Liver (tissue), 9 donors: ENCODE data around the gene SERPIND1. TPM values are rescaled to one million over a fixed set of nuclear protein-coding genes. Genes with fewer than 3 reads are reported as not detected.

Experiments
- DNase-seq: peaks from one replicate; pipeline ENCODE4 v3.0.0-alpha.2; 2017; ENCODE audit warnings: low spot score
- H3K27ac ChIP-seq, 2 donors: one replicate each; pipeline ENCODE4 v1.7.0; 2013; ENCODE audit warnings: inconsistent platforms in 2 of 2, low read length in 2 of 2, control low read depth in 1 of 2, low read depth in 1 of 2, mild to moderate bottlenecking in 1 of 2
- H3K27me3 ChIP-seq, 4 donors: one replicate each; pipeline versions ENCODE4 v1.6.1 to v1.7.0; 2013; ENCODE audit warnings: low read length in 3 of 4, inconsistent platforms in 1 of 4, mild to moderate bottlenecking in 1 of 4, moderate library complexity in 1 of 4; ENCODE audit not compliant: control insufficient read depth in 4 of 4, insufficient read depth in 4 of 4
- H3K36me3 ChIP-seq, 4 donors: one replicate each; pipeline versions ENCODE4 v1.6.1 to v1.7.0; 2013; ENCODE audit warnings: low read length in 3 of 4, mild to moderate bottlenecking in 3 of 4, low read depth in 1 of 4, moderate library complexity in 1 of 4; ENCODE audit not compliant: control insufficient read depth in 4 of 4, insufficient read depth in 3 of 4
- H3K4me1 ChIP-seq, 4 donors: one replicate each; pipeline versions ENCODE4 v1.6.1 to v1.7.0; 2013; ENCODE audit warnings: low read length in 3 of 4, mild to moderate bottlenecking in 3 of 4, moderate library complexity in 1 of 4; ENCODE audit not compliant: control insufficient read depth in 4 of 4, insufficient read depth in 4 of 4
- H3K4me3 ChIP-seq, 3 donors: one replicate each; pipeline versions ENCODE4 v1.6.1 to v1.7.0; 2013; ENCODE audit warnings: low read length in 3 of 3, control low read depth in 1 of 3, low read depth in 1 of 3, mild to moderate bottlenecking in 1 of 3
- H3K9ac ChIP-seq, 2 donors: one replicate each; pipeline ENCODE4 v1.7.0; 2013; ENCODE audit warnings: low read length in 2 of 2, mild to moderate bottlenecking in 2 of 2, moderate library complexity in 2 of 2, control low read depth in 1 of 2, low read depth in 1 of 2
- H3K9me3 ChIP-seq, 4 donors: one replicate each; pipeline versions ENCODE4 v1.6.1 to v1.7.0; 2013; ENCODE audit warnings: low read length in 3 of 4; ENCODE audit not compliant: control insufficient read depth in 4 of 4
- ATF3 ChIP-seq: IDR thresholded peaks from 2 replicates; pipeline ENCODE4 v1.6.1; 2016; ENCODE audit warnings: antibody characterized with exemption
- CTCF ChIP-seq: fragments of 150-350 bp; IDR thresholded peaks from 2 replicates; pipeline ENCODE4 v1.5.1; 2017; ENCODE audit warnings: improper control_type of control experiment, low read depth, low read length; ENCODE audit not compliant: missing input control
- EGR1 ChIP-seq, 2 donors: IDR thresholded peaks; 2 replicates each; pipeline ENCODE4 v1.6.1; 2016 to 2018; ENCODE audit warnings: antibody characterized with exemption in 2 of 2, low read depth in 2 of 2
- FOXA2 ChIP-seq: IDR thresholded peaks from 2 replicates; pipeline ENCODE4 v1.6.1; 2016; ENCODE audit warnings: antibody characterized with exemption
- GABPA ChIP-seq, 2 donors: IDR thresholded peaks in 1 of 2; conservative IDR thresholded peaks in 1 of 2; 2 replicates each; pipeline ENCODE4 v1.6.1; 2016; ENCODE audit warnings: antibody characterized with exemption in 2 of 2, mild to moderate bottlenecking in 1 of 2, moderate library complexity in 1 of 2
- HNF4A ChIP-seq, 2 donors: conservative IDR thresholded peaks; 2 replicates each; pipeline ENCODE4 v1.6.1; 2016; ENCODE audit warnings: antibody characterized with exemption in 2 of 2, mild to moderate bottlenecking in 2 of 2
- JUND ChIP-seq, 2 donors: IDR thresholded peaks; 2 replicates each; pipeline ENCODE4 v1.6.1; 2016; ENCODE audit warnings: antibody characterized with exemption in 2 of 2
- NR2F2 ChIP-seq: IDR thresholded peaks from 2 replicates; pipeline ENCODE4 v1.6.1; 2016; ENCODE audit warnings: antibody characterized with exemption
- RAD21 ChIP-seq, 2 donors: IDR thresholded peaks; 2 replicates each; pipeline ENCODE4 v1.6.1; 2016; ENCODE audit warnings: antibody characterized with exemption in 2 of 2, mild to moderate bottlenecking in 2 of 2
- REST ChIP-seq: IDR thresholded peaks from 2 replicates; pipeline ENCODE4 v1.6.1; 2016; ENCODE audit warnings: antibody characterized with exemption, mild to moderate bottlenecking
- RXRA ChIP-seq, 2 donors: IDR thresholded peaks; 2 replicates each; pipeline ENCODE4 v1.6.1; 2017 to 2018; ENCODE audit warnings: antibody characterized with exemption in 2 of 2, mild to moderate bottlenecking in 1 of 2
- SP1 ChIP-seq: IDR thresholded peaks from 2 replicates; pipeline ENCODE4 v1.6.1; 2018; ENCODE audit warnings: antibody characterized with exemption, mild to moderate bottlenecking
- TAF1 ChIP-seq: conservative IDR thresholded peaks from 2 replicates; pipeline ENCODE4 v1.6.1; 2016; ENCODE audit warnings: antibody characterized with exemption, mild to moderate bottlenecking
- YY1 ChIP-seq: IDR thresholded peaks from 2 replicates; pipeline ENCODE4 v1.6.1; 2016; ENCODE audit warnings: antibody characterized with exemption, mild to moderate bottlenecking
- ZBTB33 ChIP-seq: IDR thresholded peaks from 2 replicates; pipeline ENCODE4 v1.6.1; 2016; ENCODE audit warnings: antibody characterized with exemption
- WGBS: extraction: QIAGEN DNeasy Blood & Tissue Kit; methylation state at CpG from one replicate; pipeline ENCODE4 v1.1.7; 2013; 5-methylcytosine and 5-hydroxymethylcytosine counted together
- polyA plus RNA-seq, 2 donors: library from polyadenylated mRNA; stranded (reverse) in 1 of 2; unstranded in 1 of 2; fragments of 200-250 nt in 1 of 2; fragments of >200 nt in 1 of 2; fragmentation: Nextera tagmentation in 1 of 2; extraction: Ambion mirVana in 1 of 2; gene quantifications; one replicate each; pipeline versions ENCODE4 v1.2.1 to v1.2.3, GENCODE V29; 2013 to 2015
- total RNA-seq, 2 donors: library from RNA; depleted of rRNA; stranded (reverse); fragments of >200 nt; gene quantifications; one replicate each; pipeline ENCODE4 v1.2.3, GENCODE V29; 2014
- donor health status: healthy.
- donor health status: healthy.
- donor health status: healthy.
- donor health status: healthy.
- donor health status: healthy.

The SERPIND1 gene
- total and polyA plus RNA-seq, 4 donors = 117 to 176 (median 170) TPM

- no peak for TF ChIP-seq ATF3
- TF ChIP-seq RAD21 (IDR thresholded peaks at IDR 0.05) = no peak
- TF ChIP-seq GABPA (IDR thresholded peaks at IDR 0.05 in 1 of 2, conservative IDR thresholded peaks at IDR 0.05 in 1 of 2) = no peak
- TF ChIP-seq REST = no peak
- TF ChIP-seq FOXA2 = no peak
- no peak for TF ChIP-seq HNF4A (conservative IDR thresholded peaks at IDR 0.05)
- no peak for TF ChIP-seq SP1
- TF ChIP-seq CTCF = no peak
- TF ChIP-seq YY1 = no peak
- no peak for TF ChIP-seq ZBTB33
- no peak overlapping the region for H3K27ac ChIP-seq
- H3K4me1 ChIP-seq = no peaks in the 10 kb centered on the region
- H3K27me3 ChIP-seq = no peaks in the 10 kb centered on the region
- H3K4me3 ChIP-seq = no peak overlapping the region
- WGBS = 97% methylated on average over 10 of the region's 10 CpGs
- no peaks in the 10 kb centered on the region for H3K9me3 ChIP-seq
- no peak overlapping the region for H3K9ac ChIP-seq
- H3K36me3 ChIP-seq = peaks cover 3 to 41% (median 9%) of the 10 kb centered on the region in 4 donors
- no peak for DNase-seq
Observed at GRCh38 chr22:20752873-20753272, 21.0 kb upstream of the SERPIND1 start.

GRCh38 chr22:20756846-20757245 is 17.1 kb upstream of the SERPIND1 start:
- Histone ChIP-seq H3K4me3 (no peak overlapping the region), H3K9ac (no peak overlapping the region), H3K36me3 (peaks cover 4 to 26% (median 8%) of the 10 kb centered on the region in 4 donors), H3K27me3 (no peaks in the 10 kb centered on the region), H3K27ac (no peak overlapping the region), H3K9me3 (no peaks in the 10 kb centered on the region), H3K4me1 (no peaks in the 10 kb centered on the region)
- 95% methylated on average over 3 of the region's 3 CpGs for WGBS
- DNase-seq = no peak
- TF ChIP-seq NR2F2 (no peak), JUND (IDR thresholded peaks at IDR 0.05) (no peak), CTCF (no peak), HNF4A (conservative IDR thresholded peaks at IDR 0.05) (no peak), ZBTB33 (no peak), YY1 (no peak), RXRA (IDR thresholded peaks at IDR 0.05) (no peak), TAF1 (no peak), FOXA2 (no peak), RAD21 (IDR thresholded peaks at IDR 0.05) (no peak), ATF3 (no peak), GABPA (IDR thresholded peaks at IDR 0.05 in 1 of 2, conservative IDR thresholded peaks at IDR 0.05 in 1 of 2) (no peak), EGR1 (IDR thresholded peaks at IDR 0.05; ENCODE audit: low read depth in 2 of 2) (no peak)
